ENCODE data around the gene LDLRAD4.
A peak's percentile ranks its signal among the peaks of the same experiment; 100 is the strongest.

LDLRAD4 gene

DNA sequence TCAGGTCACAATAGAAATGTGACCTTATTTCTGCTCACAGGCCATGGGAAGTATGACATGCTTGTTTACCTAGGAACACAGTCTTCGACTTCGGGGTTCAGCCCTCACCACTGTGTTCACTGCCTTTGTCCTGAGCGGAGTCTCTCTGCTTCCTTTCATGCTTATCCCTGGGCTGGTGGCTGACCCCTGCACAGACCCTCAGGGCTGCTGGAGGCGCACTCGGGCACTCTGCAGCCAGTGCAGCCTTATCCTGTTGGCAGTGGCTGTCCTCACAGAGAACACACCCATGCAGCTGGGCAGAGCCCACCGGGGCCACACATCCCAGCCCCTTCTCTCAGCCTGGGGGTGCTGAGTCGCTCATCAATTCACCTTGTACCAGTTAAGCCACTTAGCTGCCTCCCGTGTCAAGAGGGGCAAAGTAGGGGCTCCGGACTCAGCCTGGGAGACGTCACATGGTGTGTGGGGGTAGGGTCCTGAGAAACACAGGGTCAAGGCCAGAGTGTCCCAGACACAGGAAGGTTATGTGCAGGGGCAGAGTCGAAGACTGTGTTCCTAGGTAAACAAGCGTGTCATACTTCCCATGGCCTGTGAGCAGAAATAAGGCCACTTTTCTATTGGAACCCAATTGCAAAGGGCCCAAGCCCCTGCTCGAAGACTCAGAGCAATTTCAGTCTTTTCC is 400.3 kb downstream of the LDLRAD4 start:
- DNase-seq (ENCODE audit: low read depth): no peak

DNA sequence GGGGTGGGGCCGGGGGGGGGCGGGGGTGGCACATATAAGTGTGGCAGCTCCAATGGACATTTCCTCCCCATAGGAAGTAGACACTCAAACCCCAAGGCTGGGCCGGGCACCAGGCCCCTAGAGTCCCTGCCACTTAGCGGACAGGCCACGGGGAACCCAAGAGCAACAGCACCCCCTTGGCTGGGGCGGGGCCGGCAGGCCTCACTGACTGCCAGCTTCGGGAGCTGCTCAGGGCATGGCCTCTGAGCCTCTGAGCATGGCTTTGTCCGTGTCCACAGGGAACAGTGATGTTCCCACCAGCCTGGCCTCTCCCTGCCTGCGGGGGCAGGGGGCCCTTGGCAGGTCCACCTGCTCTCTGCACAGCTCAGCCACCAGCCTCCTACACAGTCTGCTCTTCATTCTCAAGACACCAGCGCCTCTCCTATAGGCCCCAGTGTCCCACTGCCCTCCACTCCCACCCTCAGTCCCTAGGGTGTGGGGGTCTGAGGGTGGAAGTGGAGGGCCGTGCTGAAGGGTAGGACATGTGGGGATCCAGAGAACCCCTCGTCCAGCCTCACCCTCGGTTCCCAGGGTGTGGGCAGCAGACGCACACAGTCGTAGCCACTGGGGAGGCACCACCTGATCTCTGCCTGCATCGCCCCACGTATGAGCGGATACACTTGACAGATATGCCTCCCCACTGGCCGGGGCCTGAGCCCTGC is 401.1 kb downstream of the LDLRAD4 start:
- no peak for DNase-seq (ENCODE audit: low read depth)

DNA sequence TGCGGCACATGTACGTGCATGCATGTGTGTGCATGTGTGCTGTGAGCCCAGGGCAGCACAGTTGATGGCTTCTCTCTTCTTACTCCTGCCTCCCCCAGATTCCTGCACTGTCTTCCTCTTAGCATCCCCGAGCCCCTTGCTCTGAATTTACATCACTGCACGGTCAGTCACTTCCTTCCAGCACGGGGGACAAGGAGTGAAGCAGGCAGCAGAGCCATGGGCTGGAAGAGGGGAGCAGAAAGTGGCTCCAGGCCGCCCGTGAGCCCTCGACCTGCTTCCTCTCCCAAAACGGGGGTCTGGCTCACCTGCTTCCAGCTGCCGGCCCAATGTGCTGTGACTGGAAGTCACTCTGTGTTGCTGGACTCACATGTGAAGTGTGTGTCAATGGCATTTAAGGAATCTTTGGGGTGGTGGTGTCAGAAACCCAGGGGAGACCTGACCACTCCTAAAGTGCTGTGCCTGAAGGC is 401.7 kb downstream of the LDLRAD4 start:
- no peak for DNase-seq (ENCODE audit: low read depth)

DNA sequence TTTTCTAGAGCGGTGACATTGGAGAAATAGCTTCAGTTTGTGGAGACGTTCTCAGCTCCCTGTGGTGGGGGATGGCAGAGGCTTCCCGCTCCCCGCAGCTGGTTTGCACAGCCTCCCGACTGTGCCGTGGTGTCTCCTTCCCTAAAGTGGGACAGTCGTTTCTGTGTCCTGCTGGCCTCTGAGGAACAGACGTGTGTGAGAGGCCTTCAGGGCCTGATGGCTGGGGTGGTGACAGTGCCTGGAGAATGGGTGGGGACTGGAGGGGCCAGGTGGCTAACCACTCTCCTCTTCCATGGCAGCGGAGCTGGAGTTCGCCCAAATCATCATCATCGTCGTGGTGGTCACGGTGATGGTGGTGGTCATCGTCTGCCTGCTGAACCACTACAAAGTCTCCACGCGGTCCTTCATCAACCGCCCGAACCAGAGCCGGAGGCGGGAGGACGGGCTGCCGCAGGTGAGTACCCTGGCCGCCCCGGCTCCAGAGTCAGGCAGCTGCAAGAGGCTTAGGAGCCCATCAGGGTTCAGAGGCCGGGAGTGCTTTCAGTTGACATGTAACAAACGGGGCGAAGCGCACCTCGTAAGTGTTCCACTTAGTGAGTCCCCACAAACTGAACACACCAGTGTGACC is 402.4 kb downstream of the LDLRAD4 start:
- DNase-seq (ENCODE audit: low read depth): no peak

DNA sequence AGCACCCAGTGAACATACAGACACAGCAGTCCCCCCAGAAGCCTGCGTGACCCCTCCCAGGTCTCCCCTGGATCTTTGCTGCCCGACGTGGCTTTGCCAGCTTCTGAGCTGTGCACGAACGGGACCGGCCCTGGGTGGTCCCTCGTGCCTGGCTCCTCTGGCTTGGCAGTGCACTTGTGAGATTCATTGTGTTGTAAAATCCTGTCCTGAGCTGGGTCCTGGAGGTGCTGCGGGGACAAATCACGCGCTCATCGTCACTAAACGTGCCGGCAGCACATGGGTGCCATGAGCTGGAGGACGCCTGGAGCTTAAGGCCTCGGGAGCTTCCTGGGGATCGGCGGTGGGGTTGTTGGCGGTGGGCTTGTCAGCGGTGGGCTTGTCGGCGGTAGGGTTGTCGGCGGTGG is 402.9 kb downstream of the LDLRAD4 start:
- DNase-seq (ENCODE audit: low read depth): no peak

DNA sequence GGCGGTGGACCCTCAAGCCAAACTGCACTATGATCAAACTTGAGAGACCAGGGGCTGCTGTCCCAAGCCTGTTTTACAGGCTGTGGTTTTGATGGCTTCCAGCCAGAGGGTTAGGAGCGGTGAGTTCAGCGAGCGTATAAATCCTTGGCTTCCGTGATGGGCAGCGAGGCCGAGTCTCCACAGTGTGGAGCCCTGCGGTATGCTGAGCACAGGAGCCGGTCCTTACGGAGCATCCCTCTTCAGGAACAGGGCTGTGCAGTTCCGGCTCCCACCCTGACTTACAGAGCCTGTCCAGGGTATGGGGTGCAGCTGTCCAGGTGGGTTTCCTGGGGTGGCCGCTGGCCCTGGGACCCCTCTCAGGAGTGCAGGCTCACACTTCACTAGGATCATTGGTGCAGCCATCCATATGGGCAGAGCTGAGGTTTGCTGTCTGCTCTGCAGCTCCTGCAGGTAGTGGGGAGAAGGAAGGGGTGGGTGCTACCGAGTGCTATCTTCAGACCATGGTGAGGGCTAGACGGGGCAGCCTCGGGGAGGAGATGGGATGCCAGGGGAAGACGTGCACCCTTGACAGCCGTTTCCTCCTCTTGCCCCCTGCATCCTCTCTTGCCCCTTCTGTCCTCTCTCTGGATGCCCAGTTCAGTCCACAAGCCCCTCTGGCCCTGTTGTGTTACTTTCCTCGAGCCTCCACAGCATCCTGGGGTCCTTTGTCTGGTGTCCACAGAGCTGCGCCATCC is 403.5 kb downstream of the LDLRAD4 start:
- no peak for DNase-seq (ENCODE audit: low read depth)

DNA sequence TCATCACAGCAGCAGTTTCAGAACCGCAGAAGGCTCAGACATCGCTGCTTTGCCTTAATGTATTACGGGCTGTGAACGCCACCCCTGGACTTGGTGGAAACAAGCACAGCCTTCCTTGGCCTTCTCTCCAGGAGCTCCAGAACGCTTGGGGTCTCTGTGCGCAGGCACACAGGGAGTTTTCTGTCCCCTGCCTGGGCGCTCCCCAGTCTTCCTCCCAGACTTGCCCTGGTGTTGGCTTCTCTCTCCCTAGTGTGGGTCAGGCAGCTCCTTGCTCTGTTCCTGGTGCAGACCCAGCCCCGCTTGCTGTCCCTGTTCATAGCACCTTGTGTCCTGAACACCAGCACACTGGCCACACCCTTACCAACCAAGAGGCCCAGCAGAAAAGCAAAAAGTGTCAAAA is 404.2 kb downstream of the LDLRAD4 start:
- no peak for DNase-seq (ENCODE audit: low read depth)

DNA sequence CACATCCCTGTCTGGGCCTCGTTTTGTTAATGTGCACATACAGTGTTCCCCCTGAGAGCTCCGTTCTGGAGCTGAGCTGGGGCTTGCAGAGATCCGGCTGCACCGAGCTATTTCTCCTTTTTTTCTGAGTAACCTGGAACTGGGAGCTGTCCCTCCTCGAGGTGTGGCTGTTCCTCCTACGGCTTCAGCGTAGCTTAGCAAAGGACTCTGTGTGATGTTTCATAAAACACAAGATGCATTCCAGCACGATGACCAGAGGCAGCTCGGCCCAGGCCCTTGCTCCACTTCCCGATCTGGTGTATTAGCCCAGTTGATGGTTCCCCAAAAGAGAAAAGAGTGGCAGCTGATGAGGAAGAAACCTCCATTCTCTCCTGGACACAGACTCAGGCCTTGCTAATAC is 404.8 kb downstream of the LDLRAD4 start:
- no peak for DNase-seq (ENCODE audit: low read depth)

DNA sequence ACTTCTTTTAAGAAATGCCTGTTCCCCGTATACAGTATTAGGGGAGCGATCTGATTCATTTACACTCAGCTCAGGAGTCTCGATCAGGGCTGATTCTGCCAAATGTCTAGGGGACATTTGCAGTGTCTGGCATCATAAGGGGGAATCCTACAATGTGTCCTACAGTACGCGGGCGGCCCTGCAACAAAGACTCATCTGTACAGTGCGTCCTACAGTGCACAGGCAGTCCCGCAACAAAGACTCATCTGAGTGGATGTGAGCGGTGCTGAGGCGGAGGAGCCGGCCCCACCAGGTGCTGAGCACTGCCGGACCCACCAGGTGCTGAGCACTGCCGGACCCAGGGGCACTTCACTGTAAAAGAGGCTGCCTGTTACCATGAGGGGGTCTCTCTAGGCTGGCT is 405.3 kb downstream of the LDLRAD4 start:
- no peak for DNase-seq (ENCODE audit: low read depth)

DNA sequence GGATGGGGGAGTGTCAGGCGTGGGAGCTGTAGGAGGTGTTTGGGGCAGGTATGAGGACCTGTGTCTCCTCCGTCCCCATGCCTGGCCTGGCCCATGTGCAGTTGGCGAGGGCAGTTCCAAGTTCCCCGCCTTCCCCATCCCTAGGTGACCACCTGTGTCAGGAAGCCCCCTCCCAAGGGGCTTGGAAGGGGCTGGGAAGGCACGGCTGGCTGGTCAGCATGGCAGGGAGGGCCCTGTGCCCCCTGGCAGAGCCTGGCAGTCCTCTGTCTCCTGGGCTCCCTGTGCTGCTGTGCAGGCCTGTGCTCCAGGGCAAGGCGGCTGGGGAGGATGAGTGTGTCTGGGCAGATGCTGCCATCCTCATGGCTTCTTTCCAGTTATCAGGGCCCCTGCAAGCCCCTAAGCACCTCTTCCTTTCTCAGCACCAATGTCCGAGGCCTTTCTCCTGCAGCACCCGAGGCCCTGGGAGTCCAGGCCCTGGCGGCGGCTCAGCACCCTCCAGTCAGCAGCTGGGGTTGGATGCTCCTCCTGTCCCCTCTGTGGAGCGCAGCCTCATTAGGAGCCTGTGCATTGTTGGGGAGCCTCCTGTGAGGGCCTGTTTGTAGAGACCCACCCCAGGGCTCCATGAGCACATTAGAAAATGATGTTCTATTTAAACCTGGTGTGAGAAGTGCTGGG is 406.1 kb downstream of the LDLRAD4 start:
- DNase-seq (ENCODE audit: low read depth): no peak

DNA sequence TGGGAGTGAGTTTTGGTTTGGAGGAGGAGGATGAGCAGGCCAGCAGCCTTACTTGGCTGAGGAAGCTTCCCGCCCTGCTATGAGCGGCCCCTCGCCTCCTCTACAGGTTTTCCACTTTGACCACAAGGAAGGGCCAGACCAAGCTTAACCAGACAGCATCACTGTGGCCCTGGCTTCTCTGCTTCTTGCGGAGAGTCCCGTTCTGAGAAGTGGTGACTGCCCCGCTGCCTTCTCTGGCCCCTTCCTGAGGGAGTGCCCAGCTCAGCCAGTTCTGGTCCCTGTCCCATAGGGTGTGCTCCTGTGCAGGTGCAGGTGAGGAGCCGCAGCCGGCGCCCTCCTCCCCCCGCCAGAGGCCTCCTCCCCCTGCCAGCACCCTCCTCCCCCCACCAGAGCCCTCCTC is 406.8 kb downstream of the LDLRAD4 start:
- DNase-seq (ENCODE audit: low read depth): no peak

DNA sequence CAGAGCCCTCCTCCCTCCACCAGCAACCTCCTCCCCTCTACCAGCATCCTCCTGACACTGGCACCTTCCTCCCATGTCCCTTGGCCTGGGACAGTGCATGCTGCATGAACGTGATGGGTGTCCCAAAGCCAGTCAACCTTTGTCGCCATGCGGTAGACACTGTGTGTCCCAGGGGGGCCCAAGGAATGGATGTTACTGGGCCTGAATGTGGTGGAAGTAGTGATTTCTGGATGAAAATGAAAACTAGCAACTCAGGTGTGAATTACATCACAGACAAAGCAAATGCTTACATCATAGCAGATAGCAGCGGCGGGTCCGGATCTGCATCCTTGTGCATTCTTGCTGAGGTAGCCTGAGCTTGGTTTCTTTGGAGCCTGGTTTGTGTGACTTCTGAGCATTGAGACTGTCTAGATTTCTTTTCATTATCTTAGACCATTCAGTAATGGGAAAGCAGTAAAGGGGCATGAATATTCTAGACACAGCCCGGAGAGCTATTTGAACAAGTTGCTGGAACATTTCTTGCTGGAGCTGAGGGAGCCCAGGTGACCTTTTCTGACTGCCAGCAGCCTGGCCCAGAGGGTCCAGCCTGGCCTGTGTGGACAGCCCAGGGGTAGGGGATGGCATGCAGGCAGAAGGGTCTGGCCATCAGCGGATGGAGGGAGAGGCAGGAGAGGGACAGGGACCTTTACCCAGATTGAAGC is 407.4 kb downstream of the LDLRAD4 start:
- DNase-seq (ENCODE audit: low read depth): no peak

DNA sequence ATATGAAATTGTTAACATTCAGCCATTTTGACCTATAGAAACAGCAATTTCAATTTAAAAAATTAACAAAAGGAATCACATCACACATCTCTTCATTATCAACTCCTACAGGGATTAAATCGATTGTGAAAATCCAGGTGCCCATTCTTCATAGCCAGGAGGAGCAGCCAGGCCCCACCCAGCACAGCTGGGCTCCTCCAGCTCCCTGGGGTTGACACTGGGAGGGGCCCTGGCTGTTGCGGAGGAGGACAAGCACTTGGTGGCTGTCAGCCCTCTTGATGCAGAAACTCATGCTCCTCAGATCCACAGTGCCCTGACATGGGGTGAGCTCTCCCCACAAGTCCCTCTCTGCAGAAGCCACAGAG is 408.0 kb downstream of the LDLRAD4 start:
- DNase-seq (ENCODE audit: low read depth): no peak

DNA sequence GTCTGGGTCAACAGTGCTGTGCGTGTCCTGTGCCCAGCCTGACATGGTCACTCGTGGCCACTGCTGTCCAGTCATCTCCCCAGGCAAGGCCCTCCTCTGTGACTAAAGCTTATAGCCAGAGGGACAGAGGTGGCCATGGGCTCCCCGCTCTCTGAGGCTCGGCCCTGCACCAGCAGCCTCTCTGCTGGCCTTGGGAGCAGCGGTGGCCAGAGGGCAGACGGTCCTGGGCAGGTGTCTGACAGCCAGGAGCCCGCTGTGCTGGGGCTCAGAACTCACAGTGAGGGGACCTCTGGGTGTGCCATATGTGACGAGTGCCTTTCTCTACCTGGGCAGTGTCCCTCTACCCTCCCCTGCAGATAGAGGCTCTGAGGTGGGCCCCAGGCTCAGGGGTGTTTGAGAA is 409.1 kb downstream of the LDLRAD4 start:
- no peak for DNase-seq (ENCODE audit: low read depth)

DNA sequence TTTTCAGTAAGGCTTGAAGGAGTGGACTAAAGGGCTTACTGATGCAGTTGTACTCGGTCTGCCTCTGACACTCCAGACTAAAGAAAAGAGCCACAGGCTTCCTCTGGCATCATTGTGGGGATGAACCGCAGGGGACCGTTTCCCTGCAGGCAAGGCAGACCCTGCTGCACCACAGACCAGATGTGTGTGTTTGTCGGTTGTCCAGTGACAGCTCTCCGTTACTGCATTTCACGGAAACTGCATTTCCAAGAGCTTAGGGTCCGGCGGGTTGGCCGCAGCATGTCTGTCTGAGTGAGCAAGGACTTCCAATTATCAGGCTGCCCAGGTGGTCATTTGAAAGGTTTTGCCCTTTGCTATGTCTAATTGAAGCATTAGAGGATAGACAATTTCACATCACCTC is 409.7 kb downstream of the LDLRAD4 start:
- DNase-seq (ENCODE audit: low read depth): no peak

DNA sequence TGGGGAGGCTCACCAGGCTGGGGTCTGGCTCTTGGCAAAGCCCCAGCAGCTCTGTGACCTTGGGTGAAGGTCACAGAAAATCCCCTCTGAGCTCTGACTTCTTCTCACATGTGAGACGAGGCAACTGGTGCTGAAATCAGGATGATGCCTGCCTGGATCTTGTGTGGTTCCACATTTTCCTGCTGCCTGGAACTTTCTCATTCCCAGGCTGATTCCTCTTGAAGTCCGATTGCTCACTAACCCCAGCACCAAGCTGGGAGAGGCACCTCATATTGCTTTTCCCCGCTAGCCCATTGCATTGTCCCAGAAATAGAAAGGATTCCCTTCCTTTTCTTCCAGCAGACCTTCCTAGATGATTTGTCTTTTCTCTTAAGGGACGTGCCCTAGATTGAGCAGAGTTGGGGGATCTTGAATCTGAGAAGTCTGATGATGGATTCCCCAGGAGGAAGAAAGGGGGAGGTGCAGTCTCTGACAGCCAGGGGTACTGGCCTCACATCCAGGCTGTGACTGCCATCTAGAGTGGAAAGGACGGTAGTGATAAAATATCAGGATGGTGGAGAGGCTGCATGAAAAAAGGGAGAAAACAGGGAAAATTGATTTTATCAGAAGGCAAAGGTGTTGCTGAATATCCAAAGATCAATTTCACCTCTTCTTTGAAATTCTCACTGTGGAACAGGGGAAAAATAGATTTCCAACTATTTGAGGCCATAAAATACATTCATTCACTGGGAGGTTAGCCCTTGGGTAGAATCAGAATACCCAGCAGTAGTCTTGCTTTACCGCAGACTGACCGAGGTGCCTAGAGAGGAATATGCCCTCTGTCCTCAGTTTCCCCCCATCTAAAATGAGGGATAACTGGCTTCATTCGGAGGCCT is 411.5 kb downstream of the LDLRAD4 start:
- DNase-seq (ENCODE audit: low read depth): peak; percentile 53

DNA sequence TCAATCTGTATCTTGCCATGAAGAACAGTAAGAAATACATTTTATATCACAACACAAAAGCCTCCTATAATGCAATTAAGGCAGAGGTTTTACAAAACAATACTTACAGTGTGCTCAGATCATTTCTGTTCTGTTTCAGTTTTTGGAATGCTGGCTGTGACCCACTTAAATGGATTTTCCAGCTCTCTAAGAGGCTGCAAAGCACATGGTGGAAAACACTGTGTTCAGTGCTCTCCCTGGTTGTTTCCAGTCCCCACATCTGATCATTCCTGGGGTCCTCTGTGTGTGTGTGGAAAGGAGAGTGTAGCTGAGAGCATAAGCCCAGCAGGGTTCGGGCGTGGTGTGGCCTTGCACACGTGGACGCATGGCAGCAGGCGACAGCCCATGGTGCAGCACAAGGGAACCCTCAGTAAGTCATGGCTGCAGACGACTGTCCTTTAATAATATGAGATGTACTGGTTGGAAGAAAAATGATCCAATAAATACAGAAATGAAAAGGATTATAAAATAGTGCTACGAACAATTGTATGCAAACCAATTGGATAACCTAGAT is 412.2 kb downstream of the LDLRAD4 start:
- DNase-seq (ENCODE audit: low read depth): no peak

DNA sequence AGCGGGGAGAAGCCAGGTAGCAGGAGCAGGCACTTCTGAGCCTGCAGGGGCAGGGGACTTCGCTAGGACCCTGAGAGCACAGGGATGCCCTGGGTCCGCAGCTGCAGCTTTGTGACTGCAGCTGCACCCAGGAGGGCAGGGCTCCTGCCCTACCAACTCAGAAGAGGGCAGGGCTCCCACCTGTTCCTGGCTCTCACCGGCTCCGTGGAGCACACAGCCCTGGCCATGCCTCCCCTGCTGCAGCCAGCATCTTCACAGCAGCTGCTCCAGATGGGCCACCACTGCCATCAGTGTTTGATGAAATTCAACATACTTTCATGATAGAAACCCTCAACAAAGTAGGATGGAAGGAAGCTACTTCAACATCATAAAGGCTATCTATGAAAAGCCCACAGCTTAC is 415.1 kb downstream of the LDLRAD4 start:
- no peak for DNase-seq (ENCODE audit: low read depth)

DNA sequence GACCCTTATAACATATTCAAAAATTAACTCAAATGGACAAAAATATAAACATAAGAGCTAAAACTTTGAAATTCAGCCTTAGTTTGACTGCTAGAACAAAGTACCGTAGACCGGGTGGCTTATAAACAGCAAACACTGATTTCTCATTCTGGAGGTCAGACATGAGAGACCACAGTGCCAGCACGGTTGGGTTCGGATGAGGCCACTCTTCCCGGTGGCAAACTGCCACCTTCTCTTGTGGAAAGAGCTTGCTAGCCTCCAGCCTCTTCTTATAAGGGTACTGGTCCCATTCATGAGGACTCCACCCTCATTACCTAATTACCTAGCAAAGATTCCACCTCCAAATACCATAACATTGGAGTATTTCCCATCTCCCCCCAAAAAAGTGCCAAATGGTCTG is 416.5 kb downstream of the LDLRAD4 start:
- no peak for DNase-seq (ENCODE audit: low read depth)

All from stromal cell of bone marrow (primary cell).